ENCODE data around the gene GRID2.
"Not testable (repeated sequence)": the region's sequence is repeated elsewhere in the genome, so short reads cannot be mapped to it uniquely, and the experiment has no call there.

The GRID2 gene

GRCh38 chr4:93199492-93199891 is 895.7 kb downstream of the GRID2 start:
- DNase-seq (ENCODE audit: low read depth), result peak; percentile 63

DNA sequence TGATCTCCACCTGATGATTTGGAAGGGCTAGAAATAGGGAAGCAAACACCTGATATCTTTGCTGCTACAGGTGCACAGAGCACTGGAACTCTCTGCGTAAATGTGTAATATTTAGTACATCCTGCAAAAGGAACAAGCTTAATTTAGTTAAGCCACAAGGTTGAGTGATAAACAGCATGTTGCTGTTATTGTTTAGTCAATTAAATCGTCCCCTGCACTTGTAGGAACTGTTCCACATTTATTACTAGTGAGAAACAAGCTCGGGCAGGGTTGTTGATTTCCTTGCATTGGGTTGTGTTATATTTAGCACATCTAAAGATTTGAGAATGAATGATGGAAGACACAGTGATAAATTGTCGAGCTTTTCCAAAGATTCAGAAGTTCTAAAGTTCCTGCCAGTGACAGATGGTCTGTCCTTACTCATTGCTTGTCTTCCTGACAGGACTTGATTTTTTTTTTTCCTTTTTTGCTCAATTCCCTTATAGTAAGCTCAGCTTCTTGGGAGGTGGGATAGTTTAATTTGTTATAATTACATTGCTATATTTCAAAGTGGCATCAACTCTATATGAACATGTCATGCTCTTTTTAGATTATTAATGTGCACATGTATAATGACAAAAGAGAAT is 897.8 kb downstream of the GRID2 start:
- no peak for DNase-seq (ENCODE audit: low read depth)

GRCh38 chr4:93203708-93204107 is 899.9 kb downstream of the GRID2 start:
- DNase-seq (ENCODE audit: low read depth), result peak; percentile 56

DNA sequence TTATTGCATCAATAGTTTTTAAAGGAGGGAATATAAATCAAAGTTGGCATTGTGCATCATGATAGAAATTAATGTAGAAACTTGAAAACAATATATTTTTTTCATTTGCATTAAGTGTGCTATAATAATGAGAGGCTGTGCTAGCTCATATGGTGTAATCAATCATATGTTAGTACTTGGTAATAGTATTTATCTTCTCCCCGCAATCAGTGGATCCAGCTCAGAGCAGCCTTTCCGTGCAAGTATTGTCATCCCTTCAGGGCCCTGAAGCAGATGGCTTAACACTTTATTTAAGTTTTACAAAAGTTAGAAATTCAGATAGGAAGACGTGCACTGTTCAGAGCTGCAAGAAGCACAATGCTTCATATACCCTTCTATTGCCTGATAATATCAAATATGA is 908.5 kb downstream of the GRID2 start:
- DNase-seq (ENCODE audit: low read depth), result no peak

GRCh38 chr4:93216646-93217045 is 912.9 kb downstream of the GRID2 start:
- DNase-seq (ENCODE audit: low read depth), result no peak

GRCh38 chr4:93217431-93217830 is 913.7 kb downstream of the GRID2 start:
- peak; percentile 52 for DNase-seq (ENCODE audit: low read depth)

- DNase-seq (ENCODE audit: low read depth), result no peak
These were observed 918.0 kb downstream of the GRID2 start for GRCh38 chr4:93221771-93222170.

DNA sequence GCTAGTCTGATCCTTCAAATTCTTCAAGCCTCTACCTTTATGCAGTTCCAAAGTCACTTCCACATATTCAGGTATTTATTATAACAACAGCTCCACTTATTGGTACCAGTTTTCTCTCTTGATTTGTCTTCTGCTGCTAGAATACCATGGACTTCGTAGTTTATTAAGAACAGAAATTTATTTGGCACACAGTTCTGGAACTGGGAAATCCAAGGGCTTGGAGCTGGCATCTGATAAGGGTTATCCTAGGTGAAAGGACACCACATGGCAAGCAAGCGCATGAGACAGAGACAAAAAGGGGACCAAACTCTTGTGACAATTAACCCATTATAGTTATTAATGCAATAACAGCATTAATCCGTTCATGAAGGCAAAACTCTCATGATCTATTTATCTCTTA is 924.3 kb downstream of the GRID2 start:
- DNase-seq (ENCODE audit: low read depth), result no peak

- no peak for DNase-seq (ENCODE audit: low read depth)
These were observed 929.1 kb downstream of the GRID2 start for GRCh38 chr4:93232883-93233282.

DNA sequence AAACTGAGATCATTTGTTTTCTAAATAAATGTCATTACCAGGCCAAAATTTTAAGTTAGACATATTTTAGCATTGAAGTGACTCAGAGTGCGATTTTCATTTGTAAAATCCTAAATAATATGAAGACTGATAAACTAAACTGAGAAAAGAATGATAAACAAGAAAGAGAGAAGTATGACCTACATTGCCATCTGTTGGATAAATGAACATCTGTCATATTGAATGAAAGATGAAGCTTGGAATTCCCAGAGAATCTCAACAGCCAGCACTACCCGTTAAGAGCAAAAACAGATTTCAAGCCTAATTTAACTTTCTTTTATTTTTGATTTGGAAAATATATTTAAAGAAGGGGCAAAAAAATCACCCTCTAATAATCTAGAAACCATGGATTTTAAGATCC is 933.8 kb downstream of the GRID2 start:
- DNase-seq (ENCODE audit: low read depth), result no peak

GRCh38 chr4:93243262-93243661 is 939.5 kb downstream of the GRID2 start:
- no peak for DNase-seq (ENCODE audit: low read depth)

DNA sequence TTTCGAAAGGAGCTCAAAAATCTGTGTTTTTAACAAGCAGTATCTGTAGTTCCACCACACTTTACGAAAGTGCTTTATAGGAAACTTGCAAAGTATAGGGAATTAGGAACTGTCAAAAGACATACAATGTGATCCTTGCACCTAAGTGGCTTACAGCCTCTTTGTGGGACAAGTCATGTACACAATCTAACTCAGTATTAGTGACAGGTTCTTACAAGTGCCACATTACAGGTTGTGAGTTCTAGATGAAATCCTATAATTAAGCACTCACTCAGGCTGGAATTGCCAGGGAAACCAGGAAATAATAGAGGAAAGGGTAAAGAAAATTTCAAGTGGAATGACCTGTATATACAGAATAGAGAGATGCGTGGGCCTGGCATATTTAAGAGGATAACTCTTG is 957.4 kb downstream of the GRID2 start:
- DNase-seq (ENCODE audit: low read depth), result no peak

DNA sequence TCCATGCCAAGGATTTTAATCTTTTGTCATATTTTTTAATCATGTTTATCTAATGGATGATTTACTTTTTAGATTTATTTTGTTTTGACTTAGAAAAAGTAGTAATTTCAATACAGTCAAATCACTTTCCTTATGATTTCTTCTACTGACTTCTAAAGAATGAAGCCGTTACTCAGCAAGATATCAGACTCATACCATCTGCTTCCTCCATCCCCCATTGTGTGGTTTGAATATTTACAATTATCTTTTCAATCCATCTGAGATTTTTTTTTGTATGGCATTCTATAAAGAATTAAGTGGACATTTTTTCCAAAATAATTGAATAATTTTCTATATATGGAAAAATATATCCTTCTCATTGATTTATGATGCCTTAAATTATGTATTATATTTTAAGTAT is 959.4 kb downstream of the GRID2 start:
- no peak for DNase-seq (ENCODE audit: low read depth)

- DNase-seq (ENCODE audit: low read depth), result no peak
These were observed 964.0 kb downstream of the GRID2 start for GRCh38 chr4:93267747-93268146.

DNA sequence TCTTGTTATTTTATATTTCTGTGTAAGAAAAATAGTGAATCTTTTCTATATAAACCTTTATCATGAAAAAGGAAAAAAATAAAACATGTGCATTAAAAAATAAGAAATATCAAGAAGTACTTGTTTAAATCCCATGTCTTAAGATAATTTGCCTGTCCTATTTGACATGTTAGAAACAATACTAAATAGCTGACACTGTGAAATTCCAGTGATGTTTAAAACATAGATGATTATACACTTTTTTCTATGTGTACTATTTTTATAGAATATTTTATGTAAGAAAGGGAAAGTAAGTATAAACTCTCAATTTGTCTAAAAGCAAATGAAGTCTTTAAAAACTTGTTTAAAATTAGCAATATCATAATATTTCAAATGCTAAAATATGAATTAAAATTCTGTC is 981.6 kb downstream of the GRID2 start:
- DNase-seq (ENCODE audit: low read depth), result no peak

- DNase-seq (ENCODE audit: low read depth), result no peak
These were observed 985.5 kb downstream of the GRID2 start for GRCh38 chr4:93289241-93289640.

GRCh38 chr4:93289831-93290230 is 986.1 kb downstream of the GRID2 start:
- DNase-seq (ENCODE audit: low read depth), result no peak

GRCh38 chr4:93299118-93299517 is 995.4 kb downstream of the GRID2 start:
- no peak for DNase-seq (ENCODE audit: low read depth)

DNA sequence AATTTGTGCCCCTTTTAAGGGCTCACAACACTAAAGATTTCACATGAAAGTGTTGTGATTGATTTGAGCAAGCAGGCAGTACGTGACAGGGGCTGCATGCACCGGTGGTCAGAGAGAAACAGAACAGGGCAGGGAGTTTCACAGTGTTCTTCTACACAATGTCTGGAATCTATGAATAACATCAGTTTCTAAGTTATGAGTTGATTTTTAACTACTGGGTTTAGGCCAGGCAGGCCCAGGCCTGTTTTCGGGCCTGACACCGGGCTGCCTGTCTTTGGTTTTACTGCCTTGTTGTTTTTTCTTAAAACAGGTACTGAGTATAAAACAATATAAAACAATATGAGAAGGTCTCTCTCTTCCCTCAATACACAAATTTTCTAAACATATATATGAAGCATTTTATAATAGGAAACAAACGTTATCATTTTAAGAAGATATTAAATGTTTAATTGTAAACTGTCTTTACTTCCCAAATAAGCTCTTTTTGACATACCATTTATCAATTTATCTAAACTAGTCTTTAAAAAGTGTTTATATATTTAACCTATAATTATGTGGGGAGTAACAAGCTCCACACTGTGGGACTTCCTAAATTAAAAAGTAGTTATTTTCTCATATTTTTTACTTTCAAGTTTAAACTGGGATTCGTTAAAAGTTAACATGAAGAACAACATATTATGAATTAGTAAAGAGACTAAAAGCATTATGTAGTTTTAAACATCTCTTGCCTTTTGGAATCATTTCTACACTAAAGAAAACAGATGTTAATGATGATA is 997.2 kb downstream of the GRID2 start:
- DNase-seq (ENCODE audit: low read depth), result not testable (repeated sequence)

- DNase-seq (ENCODE audit: low read depth), result no peak
These were observed 998.5 kb downstream of the GRID2 start for GRCh38 chr4:93302310-93302709.

GRCh38 chr4:93303440-93303839 is 999.7 kb downstream of the GRID2 start:
- DNase-seq (ENCODE audit: low read depth), result no peak

DNA sequence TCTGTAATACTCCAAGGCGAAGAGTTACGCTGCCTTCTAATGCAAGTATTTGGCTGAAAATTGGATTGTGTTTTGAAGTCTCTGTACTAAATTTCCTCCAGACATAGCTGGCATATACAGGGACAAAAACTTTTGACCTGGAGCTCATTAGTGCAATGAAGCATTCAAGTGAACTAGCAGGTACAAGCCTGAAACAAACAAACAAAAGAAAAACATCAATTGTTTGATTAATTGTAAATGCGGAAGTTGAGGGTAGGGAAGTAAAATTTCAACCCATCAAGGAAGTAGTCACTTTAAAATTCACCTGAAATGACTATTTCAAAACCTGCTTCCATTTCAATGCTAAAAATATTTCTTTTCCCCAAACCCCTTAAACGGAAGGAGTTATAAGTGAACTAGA is 1008.5 kb downstream of the GRID2 start:
- DNase-seq (ENCODE audit: low read depth), result no peak

- DNase-seq (ENCODE audit: low read depth), result no peak
These were observed 1009.4 kb downstream of the GRID2 start for GRCh38 chr4:93313197-93313596.

- DNase-seq (ENCODE audit: low read depth), result no peak
These were observed 1013.3 kb downstream of the GRID2 start for GRCh38 chr4:93317057-93317456.
